ENCODE measurements around the gene ADCK2.

DNA sequence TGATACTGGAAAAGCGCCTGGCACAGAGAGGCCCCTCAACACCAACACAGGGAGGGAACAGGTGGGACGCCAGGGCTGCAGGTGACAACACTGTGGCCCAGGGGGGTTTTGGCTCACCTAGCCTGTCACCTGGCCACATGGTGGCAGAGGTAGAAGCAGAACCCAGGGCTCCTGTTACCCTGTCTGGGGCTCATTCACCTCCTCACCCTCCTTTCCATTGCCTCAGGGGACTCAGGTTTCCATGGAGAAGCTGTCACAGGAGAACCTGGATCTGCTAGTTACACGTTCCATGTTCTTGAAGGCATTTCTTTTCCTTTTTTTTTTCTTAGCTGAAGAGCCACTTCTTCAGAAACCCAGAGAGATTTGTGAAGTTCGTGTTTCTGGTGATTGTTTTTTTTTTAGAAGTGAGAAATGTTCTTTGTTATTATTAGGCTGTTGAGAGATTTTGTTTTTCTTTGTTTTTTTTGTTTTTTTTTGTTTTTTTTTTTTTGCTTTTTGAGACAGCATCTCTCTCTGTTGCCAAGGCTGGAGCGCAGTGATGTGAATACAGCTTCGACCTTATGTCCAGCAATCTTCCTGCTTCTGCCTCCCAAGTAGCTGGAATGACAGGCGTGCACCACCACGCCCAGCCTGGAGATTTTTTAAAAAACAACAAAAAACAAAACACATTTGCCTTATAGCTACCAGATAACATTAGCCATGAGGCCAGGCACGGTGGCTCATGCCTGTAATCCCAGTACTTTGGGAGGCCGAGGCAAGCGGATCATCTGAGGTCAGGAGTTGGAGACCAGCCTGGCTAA lies 48.2 kb upstream of the ADCK2 start:
- TF ChIP-seq, protein P1, sequence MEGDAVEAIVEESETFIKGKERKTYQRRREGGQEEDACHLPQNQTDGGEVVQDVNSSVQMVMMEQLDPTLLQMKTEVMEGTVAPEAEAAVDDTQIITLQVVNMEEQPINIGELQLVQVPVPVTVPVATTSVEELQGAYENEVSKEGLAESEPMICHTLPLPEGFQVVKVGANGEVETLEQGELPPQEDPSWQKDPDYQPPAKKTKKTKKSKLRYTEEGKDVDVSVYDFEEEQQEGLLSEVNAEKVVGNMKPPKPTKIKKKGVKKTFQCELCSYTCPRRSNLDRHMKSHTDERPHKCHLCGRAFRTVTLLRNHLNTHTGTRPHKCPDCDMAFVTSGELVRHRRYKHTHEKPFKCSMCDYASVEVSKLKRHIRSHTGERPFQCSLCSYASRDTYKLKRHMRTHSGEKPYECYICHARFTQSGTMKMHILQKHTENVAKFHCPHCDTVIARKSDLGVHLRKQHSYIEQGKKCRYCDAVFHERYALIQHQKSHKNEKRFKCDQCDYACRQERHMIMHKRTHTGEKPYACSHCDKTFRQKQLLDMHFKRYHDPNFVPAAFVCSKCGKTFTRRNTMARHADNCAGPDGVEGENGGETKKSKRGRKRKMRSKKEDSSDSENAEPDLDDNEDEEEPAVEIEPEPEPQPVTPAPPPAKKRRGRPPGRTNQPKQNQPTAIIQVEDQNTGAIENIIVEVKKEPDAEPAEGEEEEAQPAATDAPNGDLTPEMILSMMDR (IDR thresholded peaks at IDR 0.05): no peak
- no peak for TF ChIP-seq POLR2A (IDR thresholded peaks at IDR 0.05)
- no peak for TF ChIP-seq EP300 (IDR thresholded peaks at IDR 0.05; ENCODE audit: low read depth)

Measured in transverse colon (tissue), 3 donors.